GM21619 (cell line): ENCODE measurements around the gene DDX20.

ENCODE experiments used
- ATAC-seq: cut with Tn5 transposase; IDR thresholded peaks from one replicate; pipeline ENCODE4 v1.9.1; 2021; ENCODE audit not compliant: unreplicated experiment

Gene DDX20

DNA sequence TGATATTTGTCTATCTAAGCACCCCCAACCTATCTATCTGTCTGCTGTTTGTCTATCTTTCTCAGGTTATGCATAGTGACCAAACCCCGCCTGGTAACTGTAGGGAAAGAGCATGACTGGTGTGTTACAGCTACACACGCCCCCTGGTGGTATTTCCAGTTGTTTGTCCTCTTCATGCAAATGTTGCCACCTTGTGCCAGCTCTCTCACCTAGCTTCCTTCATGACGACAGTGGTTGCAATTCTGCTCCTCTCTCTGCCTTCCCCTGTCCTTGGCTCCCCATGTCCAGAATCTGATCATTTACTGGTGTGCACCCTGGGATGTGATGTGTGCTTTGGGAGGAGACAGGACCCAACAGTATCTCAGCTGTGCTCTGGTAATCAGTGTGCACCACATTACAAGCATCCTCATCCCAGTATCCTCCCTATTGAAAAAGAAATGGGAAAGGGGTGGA is 8.4 kb upstream of the DDX20 start:
- no peak for ATAC-seq

- no peak for ATAC-seq
Measured at GRCh38 chr1:111747947-111748346, 7.8 kb upstream of the DDX20 start.

DNA sequence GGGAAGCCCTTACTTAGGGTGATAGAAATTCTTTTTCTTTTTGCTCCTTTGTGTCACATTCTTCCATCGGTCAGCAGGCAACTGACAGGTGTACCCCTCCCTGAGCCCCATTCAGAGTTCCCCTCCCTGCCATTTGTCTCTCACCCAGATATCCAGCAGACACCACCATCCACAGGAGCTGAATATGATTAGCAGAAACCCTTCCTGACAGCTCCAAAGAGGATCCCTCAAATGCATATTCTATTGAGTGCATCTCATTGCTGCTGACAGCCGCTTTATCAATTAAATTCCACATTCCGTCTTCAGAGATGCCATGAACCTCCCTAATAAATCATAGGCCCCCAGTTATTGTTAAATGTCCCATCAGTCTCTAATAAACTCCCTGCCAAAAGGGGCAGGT is 6.1 kb upstream of the DDX20 start:
- no peak for ATAC-seq

- ATAC-seq = no peak
Measured at GRCh38 chr1:111750856-111751255, 4.8 kb upstream of the DDX20 start.

DNA sequence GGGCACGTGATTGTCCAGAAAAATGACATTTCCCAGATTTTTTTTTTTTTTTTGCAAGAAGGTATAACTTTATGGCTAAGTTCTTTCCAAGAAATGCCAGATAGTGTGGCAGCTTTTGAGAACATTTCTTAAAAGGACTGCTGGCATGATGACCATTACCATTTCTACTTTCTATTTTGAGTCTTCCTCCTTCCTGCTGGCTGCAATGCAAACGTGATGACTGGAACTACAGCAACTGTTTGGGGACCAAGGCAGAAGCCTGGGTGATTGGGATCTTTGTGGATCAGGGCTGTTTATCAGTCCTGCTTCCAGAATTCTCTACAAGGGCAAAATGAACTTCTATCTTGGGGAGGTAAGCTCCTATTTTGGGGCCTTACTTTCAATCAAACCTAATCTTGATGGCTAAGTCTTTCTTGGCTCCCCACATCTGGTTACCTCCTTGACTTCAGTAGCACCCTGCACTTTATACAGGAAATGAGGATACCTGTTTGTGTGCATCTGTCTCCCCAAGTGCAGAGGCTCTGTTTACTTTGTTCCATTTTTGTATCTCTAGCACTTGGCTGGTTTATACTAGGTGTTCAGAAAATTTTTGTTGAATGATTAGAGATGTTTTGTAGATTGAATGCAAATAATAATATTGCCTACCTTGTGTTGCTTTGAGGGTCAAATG is 3.7 kb upstream of the DDX20 start:
- no peak for ATAC-seq

DNA sequence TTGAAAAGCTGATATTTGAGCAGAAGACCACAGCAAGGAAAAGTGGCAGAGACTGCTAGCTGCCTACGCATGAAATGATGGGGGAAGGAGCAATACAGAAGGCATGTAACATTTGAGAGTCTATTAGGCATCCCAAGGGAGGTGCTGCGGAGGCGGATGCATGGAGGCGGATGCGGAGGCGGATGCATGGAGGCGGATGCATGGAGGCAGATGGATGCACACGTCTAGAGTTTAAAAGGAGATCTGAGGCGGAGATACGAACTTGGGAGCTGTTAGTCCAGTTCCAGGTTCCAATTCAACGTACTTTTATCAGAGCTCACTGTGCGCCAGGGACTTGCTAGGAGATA is 744 bp upstream of the DDX20 start:
- peak; percentile 3 for ATAC-seq

GRCh38 chr1:111756124-111756513 is 418 bp downstream of the DDX20 start:
- peak; percentile 13 for ATAC-seq

- no peak for ATAC-seq
Measured at GRCh38 chr1:111758373-111758772, 2.7 kb downstream of the DDX20 start.

DNA sequence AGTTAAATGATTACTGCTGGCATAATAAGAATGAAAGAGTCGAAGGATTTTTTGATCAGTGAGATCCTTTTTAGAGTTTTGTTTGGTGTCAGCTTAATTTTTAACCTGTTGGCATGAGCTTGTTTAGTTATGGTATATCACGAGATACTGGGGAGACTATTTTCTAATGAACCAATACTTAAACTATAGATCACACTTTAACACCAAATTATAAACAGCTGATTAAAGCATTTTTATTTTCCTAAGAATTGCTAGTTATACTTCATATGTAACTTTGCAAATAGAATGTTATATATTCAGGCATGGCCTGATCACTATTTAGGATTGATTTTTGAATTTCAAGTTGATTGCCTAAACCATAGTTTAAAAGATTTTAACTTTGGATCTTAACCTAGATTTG is 6.0 kb downstream of the DDX20 start:
- ATAC-seq = no peak

DNA sequence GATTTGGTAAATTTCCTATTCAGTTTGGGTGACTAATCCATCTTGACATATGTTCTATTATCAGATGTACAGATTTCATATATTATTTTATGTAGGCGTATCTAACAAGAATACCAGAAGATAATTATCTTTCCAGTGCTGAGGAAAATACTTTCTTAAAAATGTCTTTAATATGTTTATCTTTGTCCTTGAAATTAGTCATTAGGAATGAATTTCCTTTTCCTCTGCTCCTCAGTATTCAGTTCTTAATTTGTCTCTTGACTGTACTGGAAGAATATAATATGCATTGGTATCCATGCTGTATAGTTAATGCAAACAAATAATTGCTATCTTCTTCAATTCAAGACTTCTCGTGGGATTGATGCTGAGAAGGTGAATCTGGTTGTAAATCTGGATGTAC is 6.6 kb downstream of the DDX20 start:
- no peak for ATAC-seq

DNA sequence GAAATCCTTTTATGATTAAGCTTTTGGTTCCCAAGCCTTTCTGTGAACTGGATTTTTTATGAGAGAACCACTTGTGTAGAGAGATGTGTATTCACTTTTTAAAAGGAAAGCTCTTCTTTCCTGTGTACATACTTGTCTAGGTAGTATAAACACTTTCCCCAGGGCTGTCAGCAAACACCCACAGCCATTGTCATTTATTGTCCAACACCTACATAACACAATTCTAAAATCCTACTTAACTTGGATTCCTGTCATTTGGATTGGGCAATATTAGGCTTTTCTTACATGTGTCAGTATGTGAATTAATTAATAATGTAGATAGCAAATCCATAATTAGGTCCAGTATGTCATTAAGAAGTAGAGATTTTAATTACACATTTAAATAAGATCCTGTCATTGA is 12.3 kb downstream of the DDX20 start:
- no peak for ATAC-seq

DNA sequence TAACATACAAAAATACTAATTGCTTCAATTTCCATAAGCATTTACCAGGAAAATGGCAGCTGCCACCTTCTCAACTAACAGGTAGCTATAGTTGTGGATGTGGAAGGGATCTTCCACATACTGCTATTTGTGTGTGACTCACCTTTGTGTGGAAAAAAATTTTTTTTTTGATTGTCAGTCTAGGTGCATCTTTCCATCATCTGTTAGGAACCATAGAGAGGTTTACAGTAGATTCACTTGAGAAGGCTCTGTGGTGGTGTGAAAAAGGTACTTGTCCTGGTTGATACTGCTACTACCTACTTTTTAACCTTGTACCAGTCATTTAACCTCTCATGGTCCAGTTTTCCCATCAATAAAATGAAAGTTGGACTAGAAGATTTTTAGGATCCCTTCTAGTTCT is 12.9 kb downstream of the DDX20 start:
- no peak for ATAC-seq

- ATAC-seq = no peak
Measured at GRCh38 chr1:111769517-111770146, 13.9 kb downstream of the DDX20 start.

GRCh38 chr1:111770916-111771315 is 15.2 kb downstream of the DDX20 start:
- ATAC-seq = no peak

GRCh38 chr1:111775966-111776365 is 20.3 kb downstream of the DDX20 start:
- no peak for ATAC-seq

- no peak for ATAC-seq
Measured at GRCh38 chr1:111776391-111776790, 20.7 kb downstream of the DDX20 start.

DNA sequence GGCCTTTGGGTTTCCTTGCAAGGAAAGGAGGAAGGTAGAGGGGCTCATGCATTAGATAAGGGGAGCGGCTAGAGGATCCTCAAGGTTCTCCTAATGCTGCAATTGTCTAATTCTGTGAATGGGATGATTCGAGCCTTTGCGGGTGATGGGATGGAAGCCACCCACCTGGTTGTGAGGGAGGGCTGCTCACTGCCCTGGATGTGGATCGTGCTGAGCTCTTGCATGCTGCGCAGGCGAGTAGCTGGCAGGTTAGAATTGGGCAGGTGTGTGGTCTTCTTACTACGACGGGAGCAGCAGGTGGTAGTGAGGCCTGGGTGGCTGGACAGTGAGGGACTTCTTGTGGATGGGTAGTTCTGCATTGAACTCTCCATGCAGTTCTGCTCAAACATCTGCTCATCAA is 21.2 kb downstream of the DDX20 start:
- no peak for ATAC-seq

- ATAC-seq = no peak
Measured at GRCh38 chr1:111777301-111777700, 21.6 kb downstream of the DDX20 start.

GRCh38 chr1:111778066-111778465 is 22.4 kb downstream of the DDX20 start:
- no peak for ATAC-seq

DNA sequence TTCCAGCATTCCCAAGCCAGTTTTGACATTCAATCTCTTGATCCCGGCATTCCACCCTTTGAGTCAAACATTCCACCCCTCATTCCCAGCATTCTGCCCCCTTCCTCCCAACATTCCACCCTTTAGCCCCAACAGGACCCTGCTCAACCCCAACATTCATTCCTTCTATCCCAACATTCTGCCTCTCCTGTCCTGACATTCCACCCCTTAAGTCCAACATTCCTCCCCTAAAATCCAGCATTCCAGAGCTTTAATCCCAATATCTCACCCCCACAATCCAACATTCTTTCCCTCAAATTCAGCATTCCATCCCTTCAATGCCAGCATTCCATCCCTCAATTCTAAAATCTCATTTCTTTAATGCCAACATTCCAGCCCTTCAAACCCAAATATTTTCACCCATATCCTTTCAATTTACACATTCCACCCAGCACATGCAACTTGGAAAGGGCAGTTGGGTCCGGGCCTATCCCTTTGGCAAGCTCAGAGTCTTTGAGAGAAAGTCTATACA is 22.9 kb downstream of the DDX20 start:
- no peak for ATAC-seq

DNA sequence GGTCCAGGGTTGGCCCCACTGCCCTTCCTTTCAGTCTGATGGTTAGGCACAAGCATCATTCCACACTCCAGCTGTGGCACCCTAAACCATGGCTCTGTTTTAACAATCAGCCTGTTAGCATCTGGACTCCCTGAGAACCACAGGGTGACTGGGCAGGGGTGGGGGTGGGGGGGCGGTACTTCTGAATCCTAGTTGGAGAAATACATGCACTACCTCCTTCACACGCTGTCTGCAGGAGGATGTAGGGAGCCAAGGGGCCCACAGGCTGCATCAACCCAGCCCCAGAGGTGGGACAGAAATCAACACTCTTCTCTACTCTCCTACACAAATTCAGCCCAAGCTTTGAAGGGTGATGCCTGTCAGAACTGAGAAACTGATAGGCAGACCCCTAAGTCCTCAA is 23.8 kb downstream of the DDX20 start:
- ATAC-seq = no peak

GRCh38 chr1:111784273-111784901 is 28.7 kb downstream of the DDX20 start:
- no peak for ATAC-seq
